Erythroblast (primary cell): Measurements from ENCODE around the gene UQCRC2.

Experiments used
- GATA1 ChIP-seq: IDR thresholded peaks from 2 replicates; pipeline ENCODE4 v1.6.1; 2011; ENCODE audit warnings: low read depth, mild to moderate bottlenecking, control low read depth, low read length, moderate library complexity
- POLR2A ChIP-seq: IDR thresholded peaks from 2 replicates; pipeline ENCODE4 v1.6.1; 2011; ENCODE audit warnings: mild to moderate bottlenecking, low read length

GRCh38 chr16:21994856-21995465, 41.8 kb downstream of the UQCRC2 start:
- TF ChIP-seq POLR2A, result no peak
- no peak for TF ChIP-seq GATA1
